GM12878 (cell line): ENCODE measurements around the gene OR2V1.

ENCODE experiments used
- BACH1 ChIP-seq: fragments of 450-650 bp; IDR thresholded peaks from 2 replicates; pipeline ENCODE4 v1.6.1; 2017; ENCODE audit warnings: mild to moderate bottlenecking, borderline replicate concordance
- CEBPB ChIP-seq, 2 experiments: fragments of 150-350 bp in 1 of 2; IDR thresholded peaks; 2 replicates each; pipeline ENCODE4 v1.6.1; 2012 to 2014; ENCODE audit warnings: low read depth in 2 of 2, low read length in 2 of 2, borderline replicate concordance in 1 of 2, inconsistent platforms in 1 of 2
- EZH2 ChIP-seq: IDR thresholded peaks from 2 replicates; pipeline ENCODE4 v1.6.1; 2012; ENCODE audit warnings: low read depth, mild to moderate bottlenecking, control low read depth, inconsistent platforms, low read length, borderline replicate concordance; ENCODE audit not compliant: control insufficient read depth
- MAX ChIP-seq: IDR thresholded peaks from 2 replicates; pipeline ENCODE4 v1.6.1; 2012; ENCODE audit warnings: low read depth, low read length, improper control_type of control experiment
- POLR2AphosphoS5 ChIP-seq: IDR thresholded peaks from 2 replicates; pipeline ENCODE4 v1.6.1; 2011; ENCODE audit warnings: mild to moderate bottlenecking, low read length, inconsistent platforms
- SIX5 ChIP-seq: IDR thresholded peaks from 2 replicates; pipeline ENCODE4 v1.6.1; 2011; ENCODE audit warnings: mild to moderate bottlenecking, low read depth, low read length, moderate library complexity; ENCODE audit not compliant: severe bottlenecking
- SPI1 ChIP-seq: IDR thresholded peaks from 2 replicates; pipeline ENCODE4 v1.6.1; 2011; ENCODE audit warnings: low read depth, mild to moderate bottlenecking, low read length, moderate library complexity, borderline replicate concordance; ENCODE audit not compliant: insufficient read depth

GRCh38 chr5:181086884-181087205, 44.1 kb downstream of the OR2V1 start:
- no peak for TF ChIP-seq SIX5
- TF ChIP-seq EZH2: no peak
- TF ChIP-seq CEBPB (IDR thresholded peaks at IDR 0.05; ENCODE audit: borderline replicate concordance in 1 of 2, low read depth in 2 of 2, low read length in 2 of 2): no peak
- no peak for TF ChIP-seq POLR2AphosphoS5
- TF ChIP-seq MAX: no peak
- TF ChIP-seq BACH1: no peak
- TF ChIP-seq SPI1: no peak
